ENCODE measurements around the gene ERCC3.
"Not testable (repeated sequence)": the region's sequence is repeated elsewhere in the genome, so short reads cannot be mapped to it uniquely, and the experiment has no call there.

The ERCC3 gene

DNA sequence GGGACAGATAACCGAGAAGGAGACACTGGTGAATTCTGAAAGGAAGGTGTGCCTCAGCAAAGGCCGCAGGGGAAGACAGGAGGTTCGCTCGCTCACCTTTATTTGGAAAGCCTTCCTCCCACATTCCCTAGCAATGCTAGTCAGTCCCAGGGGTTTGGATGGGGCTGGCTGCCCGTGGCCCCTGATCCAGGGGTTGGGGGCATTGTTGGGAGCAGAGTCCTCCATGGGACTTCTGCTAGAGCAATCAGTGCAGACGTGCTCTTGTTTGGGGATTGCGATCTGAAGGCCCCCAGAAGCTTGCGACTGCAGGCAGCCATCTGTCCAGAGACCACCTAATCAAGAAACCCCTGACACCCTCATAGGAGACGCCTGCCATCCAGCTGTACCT, 67.8 kb downstream of the ERCC3 start:
- DNase-seq (ENCODE audit: low read depth), result no peak

DNA sequence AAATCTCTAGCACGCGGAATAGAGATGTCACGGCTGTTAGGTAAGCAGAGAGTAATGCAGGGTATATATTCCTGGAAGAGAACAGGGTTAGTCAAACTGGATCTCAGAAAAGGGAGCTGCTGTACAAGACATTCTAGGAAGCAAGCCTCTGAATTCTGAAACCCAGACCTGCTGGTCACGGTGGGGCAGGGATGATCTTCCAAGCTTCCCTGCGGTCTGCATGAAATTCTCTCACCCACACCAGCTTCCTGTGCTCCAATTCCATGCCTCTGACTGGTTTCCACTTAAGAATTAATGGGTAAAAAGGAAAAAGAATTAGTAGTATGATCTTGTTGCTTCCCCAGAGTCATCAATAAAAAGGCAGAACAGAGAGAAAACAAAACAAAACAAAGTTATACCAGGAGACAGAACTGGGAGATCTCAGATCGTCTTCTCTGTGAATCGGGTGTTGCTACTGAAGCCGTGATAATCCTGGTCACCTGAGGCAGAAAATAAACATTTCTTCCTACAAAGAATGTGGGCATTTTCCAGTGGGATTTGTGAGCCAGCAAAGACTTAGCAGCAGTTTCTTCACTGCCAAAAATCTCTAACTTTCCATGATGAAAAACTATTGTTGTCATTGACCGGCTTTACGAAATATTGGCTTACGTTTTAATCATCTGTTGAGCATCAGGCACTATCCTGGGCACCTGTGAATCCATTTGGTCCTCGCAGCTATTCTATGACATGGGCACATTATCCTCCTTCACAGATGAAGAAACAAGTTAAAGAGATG, 68.6 kb downstream of the ERCC3 start:
- DNase-seq (ENCODE audit: low read depth), result no peak

GRCh38 chr2:127224135-127224534, 69.8 kb downstream of the ERCC3 start:
- not testable (repeated sequence) for DNase-seq (ENCODE audit: low read depth)

DNA sequence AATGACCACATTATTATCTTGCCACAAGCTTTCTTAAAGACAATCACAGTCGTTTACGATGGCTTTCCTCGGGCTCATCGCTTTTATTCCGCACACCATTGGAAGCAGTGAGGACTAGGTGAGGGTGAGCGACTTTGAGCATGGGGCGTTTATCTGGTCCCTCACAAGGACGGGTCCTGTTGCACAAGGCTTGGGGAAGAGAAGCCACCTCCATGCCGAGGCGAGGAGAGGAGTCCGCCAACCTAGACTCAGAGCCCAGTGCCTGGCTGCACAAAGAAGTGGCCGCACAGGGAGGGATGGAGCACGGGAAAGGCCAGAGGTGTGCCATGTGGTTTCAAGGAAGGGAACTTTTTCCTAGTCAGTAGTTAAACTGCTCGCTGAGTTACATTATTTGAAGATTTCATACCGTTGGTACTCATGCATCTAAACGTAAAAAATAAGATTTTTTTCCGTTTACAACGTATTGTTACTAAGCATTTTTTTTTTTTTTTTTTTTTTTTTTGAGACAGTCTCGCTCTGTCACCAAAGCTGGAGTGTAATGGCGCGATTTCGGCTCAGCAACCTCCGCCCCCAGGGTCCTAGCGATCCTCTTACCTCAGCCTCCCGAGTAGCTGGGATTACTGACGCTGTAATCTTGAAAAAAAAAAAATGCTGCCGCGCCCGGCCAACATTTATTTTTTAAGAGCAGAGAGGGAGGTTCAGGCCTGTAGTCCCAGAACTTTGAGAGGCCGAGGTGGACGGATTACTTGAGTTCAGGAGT, 73.0 kb downstream of the ERCC3 start:
- no peak for DNase-seq (ENCODE audit: low read depth)

- DNase-seq (ENCODE audit: low read depth), result no peak
These were observed 73.7 kb downstream of the ERCC3 start, which contains the start of gene CYP27C1 for GRCh38 chr2:127220102-127220767. Gene CYP27C1, minus strand, starts transcription at chr2:127220299. Its CDS starts 29 bp downstream, at chr2:127220270.

DNA sequence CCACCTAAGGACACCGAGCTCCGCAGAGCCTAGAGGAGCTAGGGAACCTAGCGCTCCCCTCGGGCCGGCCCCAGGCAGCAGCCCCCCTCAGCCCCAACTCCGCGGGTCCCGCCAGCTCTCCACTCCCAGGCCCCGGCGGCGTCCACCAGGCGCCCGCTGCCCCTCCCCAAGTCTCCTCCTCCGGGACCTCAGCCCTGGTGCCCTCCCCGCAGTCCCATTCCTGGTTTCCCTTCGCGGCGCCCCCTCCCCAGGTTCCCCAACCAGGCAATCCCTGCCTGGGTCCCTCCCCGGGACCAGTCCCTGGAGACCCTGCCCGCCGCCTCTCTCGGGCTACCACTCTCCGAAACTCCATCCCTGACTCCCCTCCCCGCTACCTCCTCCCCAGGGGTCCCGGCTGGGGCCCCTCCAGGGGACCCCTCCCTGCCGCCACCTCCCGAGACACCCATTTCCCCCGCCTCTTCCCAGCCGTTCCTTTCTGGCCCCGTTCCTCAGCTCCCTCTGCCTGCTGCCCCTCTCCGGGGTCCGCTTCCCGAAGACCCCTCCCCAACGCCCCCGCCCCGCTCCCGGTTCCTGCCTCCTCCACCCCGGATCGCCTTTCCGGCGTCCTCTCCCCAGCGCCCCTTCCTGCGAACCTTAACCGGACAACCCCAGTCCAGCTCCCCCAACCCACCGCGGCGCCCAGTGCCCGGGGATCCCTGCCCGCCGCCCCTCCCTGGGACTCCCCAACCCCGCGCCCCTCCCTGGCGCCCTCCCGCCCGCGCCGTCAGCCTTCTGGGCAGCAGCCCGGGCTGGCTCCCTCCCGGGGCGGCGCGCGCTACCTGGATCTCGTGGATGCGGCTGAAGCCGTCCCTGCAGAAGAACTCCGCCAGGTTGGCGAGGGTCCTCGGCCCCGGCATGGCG, 74.5 kb downstream of the ERCC3 start:
- no peak for DNase-seq (ENCODE audit: low read depth)

DNA sequence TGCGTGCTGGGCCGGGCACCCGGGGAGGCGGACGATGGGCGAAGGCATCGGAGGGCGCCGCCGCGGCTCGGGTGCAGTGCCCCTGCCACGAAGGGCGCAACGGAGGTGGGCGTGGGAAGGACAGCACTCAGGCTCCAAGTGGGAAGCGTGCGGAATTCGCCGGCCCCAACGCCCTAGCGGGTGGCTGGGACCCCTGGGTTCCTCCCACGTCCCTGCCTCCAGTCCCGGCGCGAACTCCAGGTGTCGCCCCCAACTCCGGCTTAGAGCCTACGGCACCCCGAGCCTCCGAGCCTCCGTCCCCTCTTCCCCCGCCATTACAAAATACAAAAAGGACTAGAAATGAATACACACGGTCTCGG, 75.2 kb downstream of the ERCC3 start:
- DNase-seq (ENCODE audit: low read depth), result no peak

DNA sequence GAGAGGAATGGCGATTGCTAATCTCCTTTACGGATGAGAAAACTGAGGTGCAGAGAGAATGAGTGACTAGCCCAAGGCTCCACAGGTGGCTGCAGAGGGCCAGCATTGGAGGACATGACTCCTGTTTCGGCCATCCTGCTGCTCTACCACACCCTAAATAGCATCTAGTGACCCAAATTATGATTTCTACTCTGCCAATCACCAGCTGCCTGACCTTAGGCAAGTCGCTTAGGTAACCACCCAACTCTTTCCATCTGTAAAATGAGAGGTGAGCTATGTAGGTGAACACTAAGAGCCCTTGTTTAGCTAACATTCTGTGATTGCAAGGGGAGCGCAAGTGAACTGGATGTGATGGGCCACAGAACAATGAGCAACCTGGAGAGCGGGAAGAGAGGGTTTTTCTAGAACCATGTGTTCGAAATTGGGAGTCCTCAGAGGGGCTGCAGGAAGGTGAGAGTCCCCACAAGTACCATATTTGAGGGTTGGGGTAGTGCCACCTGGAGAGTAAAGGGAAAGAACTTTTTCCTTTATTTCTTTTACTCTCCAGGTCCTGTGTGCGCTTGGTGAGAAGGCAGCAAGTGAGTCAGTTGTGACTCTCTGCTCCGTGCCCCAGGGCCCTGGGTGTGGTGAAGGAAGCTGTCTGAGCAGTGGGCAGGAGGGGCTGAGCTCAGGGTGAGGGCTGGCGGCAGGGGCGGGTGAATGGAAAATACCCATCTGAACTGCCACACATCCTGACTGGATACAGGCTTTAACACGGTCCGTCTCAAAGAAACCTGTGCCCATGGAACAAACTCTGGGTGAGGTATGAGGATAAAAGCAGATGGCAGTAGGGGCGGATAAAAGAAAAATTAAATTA, 76.2 kb downstream of the ERCC3 start:
- no peak for DNase-seq (ENCODE audit: low read depth)

GRCh38 chr2:127216593-127216992, 77.4 kb downstream of the ERCC3 start:
- no peak for DNase-seq (ENCODE audit: low read depth)

DNA sequence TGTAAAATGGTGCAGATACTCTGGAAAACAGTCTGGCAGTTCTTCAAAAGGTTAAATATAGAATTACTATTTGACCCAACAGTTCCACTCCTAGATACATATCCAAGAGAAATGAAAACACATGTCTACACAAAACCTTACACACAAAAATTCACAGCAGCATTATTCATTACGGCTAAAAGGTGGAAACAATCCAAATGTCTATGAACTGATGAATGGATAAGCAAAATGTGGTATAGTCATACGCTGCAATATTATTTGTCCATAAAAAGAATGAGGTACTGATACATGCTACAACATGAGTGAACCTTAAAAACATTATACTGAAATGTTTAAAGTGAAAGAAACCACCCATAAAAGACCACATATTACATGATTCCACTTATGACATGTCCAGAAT, 77.8 kb downstream of the ERCC3 start:
- no peak for DNase-seq (ENCODE audit: low read depth)

DNA sequence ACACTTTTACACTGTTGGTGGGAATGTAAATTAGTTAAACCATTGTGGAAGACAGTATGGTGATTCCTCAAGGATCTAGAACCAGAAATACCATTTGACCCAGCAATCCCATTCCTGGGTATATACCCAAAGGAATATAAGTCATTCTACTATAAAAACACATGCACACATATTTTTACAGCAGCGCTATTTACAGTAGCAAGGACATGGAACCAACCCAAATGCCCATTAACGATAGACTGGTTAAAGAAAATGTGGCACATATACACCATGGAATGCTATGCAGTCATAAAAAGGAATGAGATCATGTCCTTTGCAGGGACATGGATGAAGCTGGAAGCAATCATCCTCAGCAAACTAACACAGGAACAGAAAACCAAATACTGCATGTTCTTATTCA, 79.7 kb downstream of the ERCC3 start:
- DNase-seq (ENCODE audit: low read depth), result not testable (repeated sequence)

DNA sequence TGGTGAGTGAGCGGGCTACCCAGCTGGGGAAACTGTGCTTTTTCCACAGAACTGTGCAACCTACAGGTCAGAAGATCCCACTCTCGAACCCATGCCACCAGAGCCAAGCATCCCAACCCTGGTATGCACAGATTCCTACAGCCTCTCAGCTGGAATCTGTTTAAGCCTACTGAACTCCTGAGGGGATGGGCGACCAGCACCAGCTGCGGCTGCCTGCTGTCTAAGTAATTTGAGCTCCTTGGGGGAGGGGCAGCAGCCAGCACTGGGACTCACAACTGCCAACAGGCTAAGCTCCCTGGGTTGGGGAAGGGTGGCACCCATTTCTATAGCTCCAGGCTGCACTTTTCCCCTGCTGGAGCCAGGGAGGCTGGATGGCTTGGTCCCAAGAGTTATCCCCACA, 85.6 kb downstream of the ERCC3 start:
- no peak for DNase-seq (ENCODE audit: low read depth)
